ENCODE data around the gene CENPB. TPM values are rescaled to one million over a fixed set of nuclear protein-coding genes. Genes with fewer than 3 reads are reported as not detected.

CENPB gene
- total RNA-seq, 1 donor from 2014 or later = 46.4 TPM

DNA sequence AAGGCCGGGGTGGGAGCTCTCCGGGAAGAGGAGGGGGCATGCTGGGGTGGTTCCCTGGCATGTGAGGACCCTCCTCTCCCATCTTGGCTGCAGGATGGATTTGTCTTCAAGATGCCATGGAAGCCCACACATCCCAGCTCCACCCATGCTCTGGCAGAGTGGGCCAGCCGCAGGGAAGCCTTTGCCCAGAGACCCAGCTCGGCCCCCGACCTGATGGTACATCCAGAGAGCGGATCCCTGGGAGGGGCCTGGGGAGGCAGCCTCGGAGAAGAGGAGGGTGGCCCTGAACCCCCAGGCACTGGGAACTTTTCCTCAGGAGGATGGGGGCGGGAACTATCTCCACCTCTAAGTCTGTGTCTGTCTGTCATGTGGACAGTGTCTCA, 14.3 kb upstream of the CENPB start:
- H3K36me3 ChIP-seq (ENCODE audit: control insufficient read depth in 3 of 3, insufficient read depth in 3 of 3, low read length in 3 of 3) = peaks cover 16 to 36% (median 18%) of the 10 kb centered on the region in 3 donors
- no peak overlapping the region for H3K9ac ChIP-seq (ENCODE audit: low read depth in 1 of 3, low read length in 3 of 3)
- H3K27ac ChIP-seq (ENCODE audit: low read depth, low read length) = no peak overlapping the region
- no peaks in the 10 kb centered on the region for H3K9me3 ChIP-seq (ENCODE audit: control insufficient read depth in 3 of 3, low read length in 3 of 3)
- H3K27me3 ChIP-seq (ENCODE audit: control insufficient read depth in 3 of 3, insufficient read depth in 3 of 3, low read length in 3 of 3) = no peaks in the 10 kb centered on the region
- H3K4me3 ChIP-seq (ENCODE audit: low read length in 3 of 3) = no peak overlapping the region
- peaks cover 11 to 28% (median 12%) of the 10 kb centered on the region in 3 donors for H3K4me1 ChIP-seq (ENCODE audit: control insufficient read depth in 3 of 3, insufficient read depth in 3 of 3, low read length in 3 of 3)

DNA sequence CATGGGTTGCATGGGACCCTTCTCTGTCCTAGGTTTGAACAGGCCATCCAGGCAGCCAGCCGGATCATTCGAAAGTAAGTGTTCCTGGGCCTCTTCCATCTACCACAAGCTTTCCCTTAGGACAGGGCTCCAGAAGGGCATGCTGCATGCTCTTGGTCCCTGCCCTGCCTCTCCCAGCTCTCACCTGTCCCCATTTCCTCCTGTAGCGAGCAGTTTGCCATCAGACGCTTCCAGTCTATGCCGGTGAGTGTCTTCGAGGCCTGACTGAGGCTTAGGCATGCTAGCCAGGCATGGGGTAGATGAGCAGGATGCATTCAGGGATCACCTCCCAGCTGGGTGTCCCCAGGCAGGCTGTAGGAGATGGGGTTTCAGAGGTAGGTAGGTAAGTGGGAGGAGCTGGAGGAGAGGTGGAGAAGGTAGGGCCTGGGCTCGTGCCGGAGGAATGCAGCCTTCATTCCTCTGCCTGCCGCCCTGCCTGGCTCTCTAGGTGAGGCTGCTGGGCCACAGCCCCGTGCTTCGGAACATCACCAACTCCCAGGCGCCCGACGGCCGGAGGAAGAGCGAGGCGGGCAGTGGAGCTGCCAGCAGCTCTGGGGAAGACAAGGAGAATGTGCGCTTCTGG, 13.8 kb upstream of the CENPB start:
- no peak overlapping the region for H3K4me3 ChIP-seq (ENCODE audit: low read length in 3 of 3)
- no peak overlapping the region for H3K27ac ChIP-seq (ENCODE audit: low read depth, low read length)
- peaks cover 8 to 27% (median 13%) of the 10 kb centered on the region in 3 donors for H3K4me1 ChIP-seq (ENCODE audit: control insufficient read depth in 3 of 3, insufficient read depth in 3 of 3, low read length in 3 of 3)

DNA sequence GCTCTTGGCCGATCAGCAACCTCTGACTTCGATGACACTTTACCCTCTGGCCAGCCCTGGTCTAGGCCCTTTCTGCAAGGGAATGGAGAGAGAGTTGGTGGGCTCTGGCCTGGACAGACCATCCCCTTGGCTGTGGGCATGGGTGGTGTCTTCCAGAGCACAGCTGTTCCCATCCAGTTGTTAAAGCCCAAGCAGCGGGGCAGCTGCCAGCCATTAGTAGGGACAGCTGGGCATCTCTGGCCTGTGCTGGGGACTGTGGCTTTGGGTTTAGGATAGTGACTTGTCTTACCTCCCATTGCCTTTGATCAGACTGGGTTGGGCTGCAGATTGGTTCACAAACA, 12.3 kb upstream of the CENPB start:
- no peaks in the 10 kb centered on the region for H3K9me3 ChIP-seq (ENCODE audit: control insufficient read depth in 3 of 3, low read length in 3 of 3)
- peak overlapping the region in 1 of 3 donors; percentile 54 for H3K9ac ChIP-seq (ENCODE audit: low read depth in 1 of 3, low read length in 3 of 3)
- H3K27ac ChIP-seq (ENCODE audit: low read depth, low read length) = peak overlapping the region; percentile 12
- H3K27me3 ChIP-seq (ENCODE audit: control insufficient read depth in 3 of 3, insufficient read depth in 3 of 3, low read length in 3 of 3) = no peaks in the 10 kb centered on the region
- no peak overlapping the region for H3K4me3 ChIP-seq (ENCODE audit: low read length in 3 of 3)
- H3K4me1 ChIP-seq (ENCODE audit: control insufficient read depth in 3 of 3, insufficient read depth in 3 of 3, low read length in 3 of 3) = peaks cover 8 to 27% (median 15%) of the 10 kb centered on the region in 3 donors
- H3K36me3 ChIP-seq (ENCODE audit: control insufficient read depth in 3 of 3, insufficient read depth in 3 of 3, low read length in 3 of 3) = peaks cover 10 to 30% (median 16%) of the 10 kb centered on the region in 3 donors

More for the DNA sequence above, 13.8 kb upstream of the CENPB start:
- H3K9ac ChIP-seq (ENCODE audit: low read depth in 1 of 3, low read length in 3 of 3) = peak overlapping the region in 1 of 3 donors; percentile 51
- H3K27me3 ChIP-seq (ENCODE audit: control insufficient read depth in 3 of 3, insufficient read depth in 3 of 3, low read length in 3 of 3) = no peaks in the 10 kb centered on the region
- peaks cover 16 to 36% (median 18%) of the 10 kb centered on the region in 3 donors for H3K36me3 ChIP-seq (ENCODE audit: control insufficient read depth in 3 of 3, insufficient read depth in 3 of 3, low read length in 3 of 3)
- H3K9me3 ChIP-seq (ENCODE audit: control insufficient read depth in 3 of 3, low read length in 3 of 3) = no peaks in the 10 kb centered on the region

DNA sequence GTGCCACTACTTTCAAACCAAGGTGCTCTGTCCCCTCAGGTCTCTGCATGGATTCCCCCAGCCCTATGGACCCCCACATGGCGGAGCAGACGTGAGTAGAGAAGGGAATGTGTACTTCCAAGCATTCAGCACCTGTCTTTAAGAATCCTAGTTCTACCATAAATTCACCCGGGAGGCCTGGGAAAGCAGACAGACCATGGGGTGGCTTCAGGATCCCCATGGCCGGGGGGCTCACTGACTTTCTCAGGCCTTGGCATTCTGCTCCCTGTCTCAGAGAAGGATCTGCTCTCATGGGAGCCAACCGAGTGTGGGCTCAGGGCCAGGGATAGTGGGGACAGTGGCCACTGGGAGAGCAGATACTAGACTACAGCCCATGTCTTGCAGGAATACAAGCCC, 11.8 kb upstream of the CENPB start:
- no peaks in the 10 kb centered on the region for H3K27me3 ChIP-seq (ENCODE audit: control insufficient read depth in 3 of 3, insufficient read depth in 3 of 3, low read length in 3 of 3)
- H3K9ac ChIP-seq (ENCODE audit: low read depth in 1 of 3, low read length in 3 of 3) = peak overlapping the region in 1 of 3 donors; percentile 16
- H3K9me3 ChIP-seq (ENCODE audit: control insufficient read depth in 3 of 3, low read length in 3 of 3) = no peaks in the 10 kb centered on the region
- no peak overlapping the region for H3K4me3 ChIP-seq (ENCODE audit: low read length in 3 of 3)
- peaks cover 10 to 25% (median 16%) of the 10 kb centered on the region in 3 donors for H3K36me3 ChIP-seq (ENCODE audit: control insufficient read depth in 3 of 3, insufficient read depth in 3 of 3, low read length in 3 of 3)
- peaks cover 8 to 27% (median 15%) of the 10 kb centered on the region in 3 donors for H3K4me1 ChIP-seq (ENCODE audit: control insufficient read depth in 3 of 3, insufficient read depth in 3 of 3, low read length in 3 of 3)
- H3K27ac ChIP-seq (ENCODE audit: low read depth, low read length) = peak overlapping the region; percentile 12

DNA sequence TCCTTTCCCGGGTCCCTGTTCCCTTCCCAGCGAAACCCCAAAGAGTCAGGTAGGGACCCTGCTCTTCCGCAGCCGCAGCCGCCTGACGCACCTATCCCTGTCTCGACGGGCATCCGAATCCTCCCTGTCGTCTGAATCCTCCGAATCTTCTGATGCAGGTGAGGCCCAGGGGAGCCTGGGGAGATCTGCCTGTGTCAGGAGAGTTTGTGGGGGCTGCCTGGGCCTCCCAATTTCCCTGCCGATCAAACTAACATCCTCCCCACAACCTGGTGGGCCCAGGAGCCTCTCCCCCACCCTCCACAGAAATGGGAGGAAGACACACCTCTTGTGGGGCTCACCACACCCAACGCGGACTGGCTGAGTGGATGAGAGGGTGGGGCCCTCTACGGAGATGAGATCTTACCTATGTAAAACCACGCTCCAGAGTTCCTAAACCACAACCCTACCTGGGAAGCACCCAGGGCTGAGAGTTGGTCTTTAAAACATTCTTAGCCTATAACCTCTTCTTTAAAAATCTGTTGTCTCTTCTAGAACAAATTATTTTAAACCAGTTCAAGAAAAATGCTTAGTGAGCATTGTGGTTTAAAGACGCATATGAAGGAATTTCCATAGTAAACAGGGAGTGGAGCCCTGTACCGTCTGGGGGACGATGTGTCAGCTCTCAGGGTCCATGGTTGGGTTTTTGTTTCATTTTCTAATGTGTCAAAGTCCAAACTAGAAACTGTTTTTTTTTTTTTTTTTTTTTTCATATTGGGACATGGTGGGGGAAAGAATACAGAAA, 11.2 kb upstream of the CENPB start:
- Histone ChIP-seq H3K27me3 (ENCODE audit: control insufficient read depth in 3 of 3, insufficient read depth in 3 of 3, low read length in 3 of 3) (no peaks in the 10 kb centered on the region), H3K9me3 (ENCODE audit: control insufficient read depth in 3 of 3, low read length in 3 of 3) (no peaks in the 10 kb centered on the region), H3K27ac (ENCODE audit: low read depth, low read length) (peak overlapping the region; percentile 12), H3K36me3 (ENCODE audit: control insufficient read depth in 3 of 3, insufficient read depth in 3 of 3, low read length in 3 of 3) (peaks cover 10 to 20% (median 12%) of the 10 kb centered on the region in 3 donors), H3K4me1 (ENCODE audit: control insufficient read depth in 3 of 3, insufficient read depth in 3 of 3, low read length in 3 of 3) (peaks cover 8 to 27% (median 15%) of the 10 kb centered on the region in 3 donors), H3K9ac (ENCODE audit: low read depth in 1 of 3, low read length in 3 of 3) (peak overlapping the region in 1 of 3 donors; percentile 66), H3K4me3 (ENCODE audit: low read length in 3 of 3) (peak overlapping the region; percentile 6 to 69 (median 56))

DNA sequence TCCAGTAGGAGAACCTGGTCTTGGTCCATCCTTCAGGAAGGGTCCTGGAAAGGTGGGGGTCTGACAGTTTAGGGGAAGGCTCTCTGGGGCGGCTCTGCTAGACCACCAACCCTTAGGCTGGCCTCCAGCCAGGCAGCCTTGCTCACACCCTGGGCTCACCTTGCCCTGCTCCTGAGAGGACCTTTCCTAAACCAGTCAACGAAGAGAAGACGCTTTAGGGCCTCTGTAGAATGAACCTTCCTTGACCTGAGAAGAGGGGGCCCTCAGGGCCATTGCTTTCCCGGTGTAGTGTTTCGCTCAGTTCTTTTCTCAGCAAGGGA, 10.6 kb upstream of the CENPB start:
- Histone ChIP-seq H3K4me3 (ENCODE audit: low read length in 3 of 3) (peak overlapping the region; percentile 54 to 69 (median 56)), H3K9ac (ENCODE audit: low read depth in 1 of 3, low read length in 3 of 3) (peak overlapping the region in 1 of 3 donors; percentile 66), H3K9me3 (ENCODE audit: control insufficient read depth in 3 of 3, low read length in 3 of 3) (no peaks in the 10 kb centered on the region), H3K27ac (ENCODE audit: low read depth, low read length) (no peak overlapping the region), H3K27me3 (ENCODE audit: control insufficient read depth in 3 of 3, insufficient read depth in 3 of 3, low read length in 3 of 3) (no peaks in the 10 kb centered on the region), H3K4me1 (ENCODE audit: control insufficient read depth in 3 of 3, insufficient read depth in 3 of 3, low read length in 3 of 3) (peaks cover 8 to 27% (median 15%) of the 10 kb centered on the region in 3 donors), H3K36me3 (ENCODE audit: control insufficient read depth in 3 of 3, insufficient read depth in 3 of 3, low read length in 3 of 3) (peaks cover 9 to 14% (median 10%) of the 10 kb centered on the region in 3 donors)

DNA sequence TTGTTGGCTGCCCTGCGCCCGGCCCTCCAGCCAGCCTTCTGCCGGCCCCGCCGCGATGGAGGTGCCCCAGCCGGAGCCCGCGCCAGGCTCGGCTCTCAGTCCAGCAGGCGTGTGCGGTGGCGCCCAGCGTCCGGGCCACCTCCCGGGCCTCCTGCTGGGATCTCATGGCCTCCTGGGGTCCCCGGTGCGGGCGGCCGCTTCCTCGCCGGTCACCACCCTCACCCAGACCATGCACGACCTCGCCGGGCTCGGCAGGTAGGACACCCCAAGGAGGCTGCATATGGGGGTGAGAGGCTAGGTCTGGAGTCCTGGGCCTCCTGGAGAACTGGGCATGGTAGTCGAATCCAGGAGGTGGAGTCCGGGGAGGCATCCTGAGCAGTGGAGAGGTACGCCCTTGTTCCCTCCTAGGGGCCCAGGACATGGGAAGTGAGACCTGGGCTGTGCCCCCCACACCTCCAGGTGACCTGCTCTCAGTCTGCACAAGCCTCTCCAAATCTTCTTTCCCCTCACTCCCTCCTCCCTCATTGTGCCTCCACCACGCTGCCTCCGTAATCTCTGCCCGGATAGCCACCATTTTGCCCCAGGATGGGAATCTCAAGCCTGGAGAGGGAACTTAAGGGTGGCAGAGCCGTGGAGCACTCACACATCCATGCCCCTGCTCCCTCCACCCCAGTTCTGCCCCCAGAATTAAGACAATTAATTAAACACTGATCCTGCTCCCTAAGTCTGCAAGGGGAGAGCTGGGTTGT, 10.1 kb upstream of the CENPB start:
- H3K9ac ChIP-seq (ENCODE audit: low read depth in 1 of 3, low read length in 3 of 3) = peak overlapping the region; percentile 51 to 66 (median 56)
- no peak overlapping the region for H3K27ac ChIP-seq (ENCODE audit: low read depth, low read length)
- H3K27me3 ChIP-seq (ENCODE audit: control insufficient read depth in 3 of 3, insufficient read depth in 3 of 3, low read length in 3 of 3) = no peaks in the 10 kb centered on the region
- H3K4me3 ChIP-seq (ENCODE audit: low read length in 3 of 3) = peak overlapping the region; percentile 54 to 69 (median 56)
- no peaks in the 10 kb centered on the region for H3K9me3 ChIP-seq (ENCODE audit: control insufficient read depth in 3 of 3, low read length in 3 of 3)
- H3K36me3 ChIP-seq (ENCODE audit: control insufficient read depth in 3 of 3, insufficient read depth in 3 of 3, low read length in 3 of 3) = peaks cover 8 to 9% (median 8%) of the 10 kb centered on the region in 3 donors
- peaks cover 8 to 27% (median 15%) of the 10 kb centered on the region in 3 donors for H3K4me1 ChIP-seq (ENCODE audit: control insufficient read depth in 3 of 3, insufficient read depth in 3 of 3, low read length in 3 of 3)

DNA sequence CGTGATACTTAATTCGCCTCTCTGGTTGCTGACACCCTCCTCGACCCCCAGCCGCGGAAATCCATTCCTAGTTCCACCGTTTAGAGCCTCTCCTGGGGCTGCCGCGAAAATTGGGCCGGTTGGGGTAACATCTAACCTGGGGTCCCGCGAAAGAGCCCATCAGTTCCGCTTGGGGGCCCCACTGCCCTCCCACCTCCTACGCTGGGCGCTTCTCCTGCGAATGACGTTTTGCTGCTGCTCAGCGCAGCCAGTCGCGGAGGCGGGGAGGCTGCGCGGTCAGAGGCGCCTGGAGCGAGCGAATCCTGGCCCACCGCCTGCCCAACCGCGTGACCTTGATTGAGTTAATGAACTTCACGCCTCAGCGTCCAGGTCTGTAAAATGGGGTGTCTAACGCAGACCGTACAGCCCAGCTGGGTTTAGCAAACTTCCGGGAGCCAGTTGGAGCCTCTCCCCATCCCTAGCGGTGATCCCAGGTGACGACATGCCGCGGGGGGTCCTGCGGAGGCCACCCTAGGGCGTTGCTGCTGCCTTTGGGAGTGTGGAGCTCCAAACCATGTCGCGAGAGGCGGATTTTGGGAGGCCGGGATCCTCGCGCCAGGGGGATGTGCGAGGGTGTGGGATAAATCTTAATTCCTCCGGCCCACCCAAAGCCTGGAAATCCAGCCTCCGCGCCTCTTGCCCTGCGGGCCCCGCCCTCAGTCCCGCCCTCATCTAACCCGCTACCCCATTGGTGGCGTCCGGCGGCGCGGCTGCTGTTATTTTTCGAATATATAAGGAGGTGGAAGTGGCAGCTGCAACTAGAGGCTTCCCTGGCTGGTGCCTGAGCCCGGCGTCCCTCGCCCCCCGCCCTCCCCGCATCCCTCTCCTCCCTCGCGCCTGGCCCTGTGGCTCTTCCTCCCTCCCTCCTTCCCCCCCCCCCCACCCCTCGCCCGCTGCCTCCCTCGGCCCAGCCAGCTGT, 9.2 kb upstream of the CENPB start, which contains the start of gene CDC25B:
TSS of gene CDC25B (plus strand) at position 800 of the 958 bp plus-strand sequence. CDS start 222 bp downstream, outside the sequence.
- Histone ChIP-seq H3K9me3 (ENCODE audit: control insufficient read depth in 3 of 3, low read length in 3 of 3) (no peaks in the 10 kb centered on the region), H3K36me3 (ENCODE audit: control insufficient read depth in 3 of 3, insufficient read depth in 3 of 3, low read length in 3 of 3) (peaks cover 4 to 7% (median 6%) of the 10 kb centered on the region in 3 donors), H3K27me3 (ENCODE audit: control insufficient read depth in 3 of 3, insufficient read depth in 3 of 3, low read length in 3 of 3) (no peaks in the 10 kb centered on the region), H3K4me1 (ENCODE audit: control insufficient read depth in 3 of 3, insufficient read depth in 3 of 3, low read length in 3 of 3) (peaks cover 8 to 27% (median 15%) of the 10 kb centered on the region in 3 donors), H3K27ac (ENCODE audit: low read depth, low read length) (peak within 1 kb of the TSS; percentile 96), H3K4me3 (ENCODE audit: low read length in 3 of 3) (peak within 1 kb of the TSS; percentile 91 to 94 (median 91)), H3K9ac (ENCODE audit: low read depth in 1 of 3, low read length in 3 of 3) (peak within 1 kb of the TSS; percentile 78 to 96 (median 89))

Measured in skeletal muscle tissue (tissue), 4 donors.